Mesothelial cell of epicardium (in vitro differentiated cells): Measurements from ENCODE around the gene CFAP299. TPM values are rescaled to one million over a fixed set of nuclear protein-coding genes. Genes with fewer than 3 reads are reported as not detected.

Experiments used
- DNase-seq, 2 experiments: peaks; one replicate each; pipeline ENCODE4 v3.0.0; 2021; ENCODE audit warnings: low spot score in 2 of 2; ENCODE audit not compliant: unreplicated experiment in 2 of 2
- H3K27ac Mint-ChIP-seq: 2 replicates; pipeline ENCODE4 v1.8.0; 2021; ENCODE audit warnings: mixed read lengths
- H3K27me3 Mint-ChIP-seq: 2 replicates; pipeline ENCODE4 v1.8.0; 2021; ENCODE audit warnings: low read depth, mixed read lengths
- H3K36me3 Mint-ChIP-seq: 2 replicates; pipeline ENCODE4 v1.8.0; 2021; ENCODE audit warnings: mixed read lengths
- H3K4me1 Mint-ChIP-seq: 2 replicates; pipeline ENCODE4 v1.8.0; 2021; ENCODE audit warnings: mixed read lengths
- H3K4me3 Mint-ChIP-seq: 2 replicates; pipeline ENCODE4 v1.8.0; 2021; ENCODE audit warnings: mild to moderate bottlenecking, moderate library complexity, mixed read lengths
- H3K9me3 Mint-ChIP-seq: 2 replicates; pipeline ENCODE4 v1.8.0; 2021; ENCODE audit warnings: mixed read lengths
- total RNA-seq: library from RNA; stranded (reverse); gene quantifications from 3 replicates; pipeline ENCODE4 v1.2.1, GENCODE V29; 2021
- TF ChIP-seq, protein P1 (sequence below): fragments of 200-600 bp; sonication (generic); IDR thresholded peaks from one replicate; pipeline ENCODE4 v1.5.0; 2021; ENCODE audit warnings: antibody characterized with exemption; ENCODE audit not compliant: unreplicated experiment

Gene CFAP299
- total RNA-seq, 1 donor from 2014 or later = 0.22 TPM

DNA sequence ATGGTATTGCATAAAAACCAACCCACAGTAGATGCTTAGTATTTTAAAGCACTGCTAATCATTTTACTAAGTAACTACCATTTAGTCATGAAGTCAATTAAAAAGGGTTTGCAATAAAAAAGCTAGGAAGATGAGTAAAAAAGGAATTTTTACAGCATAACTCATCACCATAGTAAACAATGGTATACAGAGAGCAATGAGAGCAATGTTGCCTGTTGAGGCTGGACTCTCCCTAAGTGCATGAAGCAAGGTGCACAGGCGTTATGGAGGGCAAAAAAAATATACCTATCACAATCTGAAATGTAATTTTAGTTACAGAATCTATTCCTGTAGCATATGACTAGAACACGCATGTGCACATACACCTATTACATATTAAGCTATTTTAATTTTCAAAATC is 565.4 kb downstream of the CFAP299 start:
- Mint-ChIP-seq H3K27me3 (peaks cover 17% of the 10 kb centered on the region), H3K9me3 (peaks cover 8% of the 10 kb centered on the region), H3K36me3 (no peaks in the 10 kb centered on the region), H3K4me3 (no peak overlapping the region), H3K27ac (no peak overlapping the region), H3K4me1 (no peaks in the 10 kb centered on the region)
- no peak for DNase-seq
- TF ChIP-seq, protein P1, sequence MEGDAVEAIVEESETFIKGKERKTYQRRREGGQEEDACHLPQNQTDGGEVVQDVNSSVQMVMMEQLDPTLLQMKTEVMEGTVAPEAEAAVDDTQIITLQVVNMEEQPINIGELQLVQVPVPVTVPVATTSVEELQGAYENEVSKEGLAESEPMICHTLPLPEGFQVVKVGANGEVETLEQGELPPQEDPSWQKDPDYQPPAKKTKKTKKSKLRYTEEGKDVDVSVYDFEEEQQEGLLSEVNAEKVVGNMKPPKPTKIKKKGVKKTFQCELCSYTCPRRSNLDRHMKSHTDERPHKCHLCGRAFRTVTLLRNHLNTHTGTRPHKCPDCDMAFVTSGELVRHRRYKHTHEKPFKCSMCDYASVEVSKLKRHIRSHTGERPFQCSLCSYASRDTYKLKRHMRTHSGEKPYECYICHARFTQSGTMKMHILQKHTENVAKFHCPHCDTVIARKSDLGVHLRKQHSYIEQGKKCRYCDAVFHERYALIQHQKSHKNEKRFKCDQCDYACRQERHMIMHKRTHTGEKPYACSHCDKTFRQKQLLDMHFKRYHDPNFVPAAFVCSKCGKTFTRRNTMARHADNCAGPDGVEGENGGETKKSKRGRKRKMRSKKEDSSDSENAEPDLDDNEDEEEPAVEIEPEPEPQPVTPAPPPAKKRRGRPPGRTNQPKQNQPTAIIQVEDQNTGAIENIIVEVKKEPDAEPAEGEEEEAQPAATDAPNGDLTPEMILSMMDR = no peak

DNA sequence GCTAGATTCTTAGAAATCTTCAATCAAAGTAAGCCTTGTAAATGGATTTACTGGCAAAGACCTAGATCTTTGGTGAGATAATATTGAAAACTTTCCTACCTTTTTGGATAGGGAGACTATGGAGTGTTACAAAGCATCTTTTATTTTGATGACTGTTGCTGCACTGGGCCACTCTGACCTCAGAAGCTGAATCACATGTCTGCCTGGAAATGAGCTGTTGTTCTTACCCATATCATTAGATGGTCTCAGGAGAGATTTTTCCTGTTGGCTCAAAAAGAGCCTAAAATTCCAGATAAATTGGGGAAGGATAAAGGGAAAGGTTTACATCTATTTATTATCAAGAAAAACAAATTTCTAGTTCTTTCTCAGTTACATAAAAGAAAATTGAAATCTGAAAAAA is 567.5 kb downstream of the CFAP299 start:
- peaks cover 15% of the 10 kb centered on the region for H3K27me3 Mint-ChIP-seq

DNA sequence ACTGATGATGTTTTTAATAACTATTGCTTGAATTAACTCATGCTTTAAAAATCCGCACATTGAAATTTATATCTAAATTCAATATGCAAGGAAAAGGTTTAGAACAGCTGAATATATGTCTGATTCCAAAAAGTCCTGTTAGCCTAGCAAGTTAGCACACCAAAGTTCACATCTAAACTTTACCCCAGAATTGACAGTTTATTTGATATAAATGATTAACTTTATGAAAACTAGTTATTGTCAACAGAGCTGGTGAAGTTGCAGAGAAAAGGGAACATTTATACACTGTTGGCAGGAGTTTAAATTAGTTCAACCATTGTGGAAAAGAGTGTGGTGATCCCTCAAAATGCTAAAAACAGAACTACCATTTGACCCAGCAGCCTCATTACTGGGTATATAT is 574.4 kb downstream of the CFAP299 start:
- H3K36me3 Mint-ChIP-seq = no peaks in the 10 kb centered on the region
- no peak overlapping the region for H3K27ac Mint-ChIP-seq
- H3K27me3 Mint-ChIP-seq = peaks cover 16% of the 10 kb centered on the region
- DNase-seq = no peak
- H3K4me3 Mint-ChIP-seq = no peak overlapping the region
- TF ChIP-seq, protein P1 = no peak
- no peaks in the 10 kb centered on the region for H3K4me1 Mint-ChIP-seq
- H3K9me3 Mint-ChIP-seq = peaks cover 21% of the 10 kb centered on the region

More for the DNA sequence above, 567.5 kb downstream of the CFAP299 start:
- Mint-ChIP-seq H3K4me3 (no peak overlapping the region), H3K9me3 (peaks cover 21% of the 10 kb centered on the region), H3K27ac (no peak overlapping the region), H3K4me1 (no peaks in the 10 kb centered on the region), H3K36me3 (no peaks in the 10 kb centered on the region)
- no peak for DNase-seq
- TF ChIP-seq, protein P1 = no peak

DNA sequence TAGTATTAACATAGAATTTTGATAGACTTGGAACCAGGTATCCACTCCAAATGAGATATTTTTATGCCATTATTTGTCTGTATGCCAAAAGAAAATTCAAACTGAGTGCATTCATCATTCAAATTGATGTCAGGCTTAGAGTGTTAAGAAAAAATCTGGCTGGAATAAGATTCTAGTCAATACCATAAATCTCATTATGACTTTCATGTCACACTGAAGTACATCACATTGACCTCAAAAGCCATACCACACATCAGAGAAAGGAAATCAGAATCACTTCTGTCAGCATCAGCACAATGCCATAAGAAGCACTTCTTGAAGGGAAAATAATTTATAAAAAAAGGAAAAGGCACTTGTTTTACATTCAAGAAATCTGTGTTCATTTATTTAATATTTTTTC is 575.9 kb downstream of the CFAP299 start:
- TF ChIP-seq, protein P1 = no peak
- H3K4me3 Mint-ChIP-seq = no peak overlapping the region
- no peak overlapping the region for H3K27ac Mint-ChIP-seq
- H3K27me3 Mint-ChIP-seq = peaks cover 19% of the 10 kb centered on the region
- H3K4me1 Mint-ChIP-seq = no peaks in the 10 kb centered on the region
- H3K9me3 Mint-ChIP-seq = peaks cover 8% of the 10 kb centered on the region
- no peak for DNase-seq
- H3K36me3 Mint-ChIP-seq = no peaks in the 10 kb centered on the region

DNA sequence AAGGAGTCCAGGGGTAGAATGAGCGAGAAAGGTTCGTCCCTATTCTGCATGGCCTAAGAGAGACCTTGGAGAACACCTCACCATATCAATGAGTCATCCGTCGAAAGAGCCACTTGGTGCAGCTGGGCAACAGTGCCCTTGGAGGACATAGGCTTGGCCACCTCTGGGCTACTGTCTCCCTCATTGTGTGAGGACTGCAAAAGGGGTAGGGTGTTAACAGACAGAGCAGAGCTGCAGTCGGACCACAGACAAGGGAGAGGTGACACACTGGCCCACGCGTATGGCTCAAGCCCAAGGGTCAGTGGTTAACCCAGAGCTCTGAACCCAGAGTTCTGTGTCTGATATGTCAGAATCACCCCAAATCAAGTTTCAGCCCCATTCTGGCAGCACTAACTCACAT is 576.8 kb downstream of the CFAP299 start:
- Mint-ChIP-seq H3K4me3 (no peak overlapping the region), H3K4me1 (no peaks in the 10 kb centered on the region), H3K36me3 (no peaks in the 10 kb centered on the region), H3K27ac (no peak overlapping the region), H3K27me3 (peaks cover 25% of the 10 kb centered on the region), H3K9me3 (peaks cover 1% of the 10 kb centered on the region)
- no peak for DNase-seq
- TF ChIP-seq, protein P1 = no peak

DNA sequence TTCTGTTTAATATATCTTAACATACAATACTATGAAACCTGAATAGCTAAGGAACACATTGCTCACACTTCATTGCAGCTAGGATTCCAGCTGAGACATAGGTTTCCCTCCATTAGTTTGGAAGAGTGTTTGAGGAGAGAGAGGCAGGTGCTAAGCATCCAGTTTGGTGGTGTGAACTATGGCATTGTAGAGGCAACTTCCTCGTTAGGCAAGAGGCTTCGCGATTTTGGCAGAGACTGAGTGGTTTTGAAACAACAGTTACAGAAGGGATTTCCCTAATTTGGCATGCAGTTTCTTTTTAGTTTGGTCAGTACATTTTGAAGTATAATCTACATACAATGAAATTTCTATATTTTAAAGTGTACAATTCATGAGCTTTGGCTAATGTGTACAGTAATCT is 577.9 kb downstream of the CFAP299 start:
- Mint-ChIP-seq H3K36me3 (no peaks in the 10 kb centered on the region), H3K27me3 (peaks cover 28% of the 10 kb centered on the region), H3K4me3 (no peak overlapping the region), H3K27ac (no peak overlapping the region), H3K4me1 (no peaks in the 10 kb centered on the region), H3K9me3 (no peaks in the 10 kb centered on the region)
- TF ChIP-seq, protein P1 = no peak
- DNase-seq = no peak
